Frontal cortex (tissue), 4 donors: ENCODE measurements around the gene SCP2. TPM values are rescaled to one million over a fixed set of nuclear protein-coding genes. Genes with fewer than 3 reads are reported as not detected.

ENCODE experiments used
- DNase-seq, 2 donors: peaks; one replicate each; pipeline ENCODE4 v3.0.0; 2012; ENCODE audit warnings: low spot score in 2 of 2
- FAIRE-seq: peaks from 2 replicates; lab custom pipeline; 2012; peaks lifted over from hg19 to GRCh38; lab: Jason Lieb, UNC
- total RNA-seq: library from RNA; depleted of rRNA; stranded (reverse); fragments of >200 nt; gene quantifications from one replicate; pipeline ENCODE4 v1.2.3, GENCODE V29; 2014
- donor health status: control.
- donor health status: control.
- donor health status: control.

The SCP2 gene
- total RNA-seq, 1 donor from 2014 or later: 57.5 TPM

DNA sequence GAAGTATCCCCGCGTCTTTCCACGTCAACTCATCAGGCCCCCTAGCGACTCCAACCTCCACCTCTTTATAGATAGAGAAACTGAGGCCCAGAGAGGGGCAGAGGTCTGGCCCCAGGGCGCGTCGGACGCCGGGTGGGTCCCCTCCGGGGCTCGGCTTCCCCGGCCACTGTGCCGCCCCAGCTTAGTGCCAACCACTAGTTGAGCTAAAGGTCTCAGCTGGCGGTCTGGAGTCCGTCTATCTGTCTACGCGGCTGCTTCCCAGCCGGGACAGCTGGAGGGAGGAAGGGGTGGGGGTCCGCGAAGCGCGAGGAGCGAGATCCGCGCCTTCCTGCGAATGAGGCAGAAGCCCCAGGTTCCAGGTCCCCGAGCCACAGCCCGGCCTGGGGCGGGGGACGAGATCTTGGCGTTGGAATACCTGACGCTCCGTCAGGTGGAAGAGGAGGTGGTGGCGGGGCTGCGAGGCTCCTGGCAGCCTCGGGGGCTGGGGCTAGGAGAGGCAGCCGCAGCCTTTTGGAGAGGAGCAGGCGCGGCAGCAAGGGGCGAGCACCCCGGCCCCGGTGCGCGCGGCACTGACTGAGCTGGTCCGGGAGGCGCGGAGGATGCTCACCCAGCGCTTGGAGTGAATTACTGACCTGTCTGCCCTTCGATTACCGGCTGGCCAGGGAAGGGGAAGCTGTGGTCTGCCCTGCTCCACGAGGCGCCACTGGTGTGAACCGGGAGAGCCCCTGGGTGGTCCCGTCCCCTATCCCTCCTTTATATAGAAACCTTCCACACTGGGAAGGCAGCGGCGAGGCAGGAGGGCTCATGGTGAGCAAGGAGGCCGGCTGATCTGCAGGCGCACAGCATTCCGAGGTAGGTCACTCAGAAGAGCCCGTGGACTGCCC, 135.9 kb downstream of the SCP2 start:
- DNase-seq (no peak), FAIRE-seq (no peak)

DNA sequence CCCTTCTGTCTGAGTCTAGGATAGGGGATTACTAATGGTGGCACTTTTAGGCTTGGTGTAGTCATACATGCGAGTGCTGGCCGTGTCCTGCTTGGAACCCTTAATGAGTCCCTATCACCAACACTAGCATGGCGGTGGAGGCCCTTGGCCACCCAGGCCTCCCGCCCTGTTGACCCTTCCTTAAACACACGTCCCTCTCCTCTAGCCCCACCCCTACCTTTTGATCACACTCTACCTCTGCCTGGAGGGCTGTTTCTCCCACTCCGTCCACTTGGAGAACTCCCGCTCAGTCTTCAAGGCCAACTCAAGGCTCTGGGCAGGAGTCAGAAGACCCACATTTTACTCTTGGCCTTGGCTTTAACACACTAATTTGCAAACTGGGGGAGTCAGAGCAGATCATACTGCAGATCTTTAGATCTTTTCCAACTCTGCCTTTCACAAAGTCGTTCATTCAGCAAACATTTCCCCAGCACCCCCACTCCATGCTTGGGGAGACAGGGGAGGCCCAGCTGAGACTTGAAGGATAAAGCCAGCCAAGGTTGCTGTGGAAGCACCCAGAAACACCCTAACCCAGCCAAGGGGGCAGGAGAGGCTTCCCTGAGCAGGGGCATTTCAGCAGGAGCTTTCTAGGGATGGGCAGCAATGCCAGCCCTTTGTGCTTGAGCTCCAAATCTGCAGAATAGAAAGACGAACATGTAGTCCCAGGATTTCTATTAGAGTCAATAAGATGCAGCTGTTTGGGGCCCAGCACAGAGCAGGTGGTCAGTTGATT, 136.9 kb downstream of the SCP2 start:
- FAIRE-seq (no peak), DNase-seq (no peak)

DNA sequence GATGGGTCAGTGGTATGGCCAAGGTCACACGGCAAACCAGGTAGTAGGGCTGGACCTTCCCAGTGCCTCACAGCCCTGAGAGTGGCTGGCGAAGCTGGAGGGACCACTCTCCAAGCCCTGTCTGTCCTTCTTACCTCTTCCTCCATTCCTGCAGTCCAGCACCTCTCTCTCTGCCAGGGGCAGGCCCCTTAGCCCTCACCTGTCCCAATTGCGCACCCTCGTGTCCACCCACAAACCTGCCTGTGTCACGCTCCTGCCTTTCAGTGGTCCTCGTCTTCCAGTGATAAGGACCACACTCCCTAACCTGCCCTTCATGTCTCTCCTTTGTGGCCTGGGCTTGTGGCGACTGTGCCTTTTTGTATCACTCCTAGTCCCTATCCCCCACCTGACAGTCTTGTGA, 138.3 kb downstream of the SCP2 start:
- DNase-seq (no peak), FAIRE-seq (no peak)

DNA sequence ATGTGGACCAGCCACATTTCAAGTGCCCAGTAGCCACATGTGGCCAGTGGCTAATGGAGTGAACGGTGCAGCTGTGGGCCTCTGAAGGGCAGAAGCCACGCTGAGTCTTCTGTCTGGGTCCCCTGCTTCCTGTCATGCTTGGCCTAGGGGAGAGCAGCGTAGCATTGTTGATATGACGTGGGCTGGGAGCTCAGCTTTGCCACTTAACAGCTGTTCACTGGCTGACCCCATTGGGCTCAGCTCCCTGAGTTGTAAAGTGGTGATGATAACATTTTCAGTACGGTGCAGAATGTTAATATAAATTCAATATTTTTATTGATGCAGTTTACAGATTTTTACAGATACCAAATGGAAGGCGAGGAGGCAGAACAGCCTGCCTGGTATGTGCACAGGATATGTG, 139.4 kb downstream of the SCP2 start:
- FAIRE-seq (no peak), DNase-seq (no peak)

DNA sequence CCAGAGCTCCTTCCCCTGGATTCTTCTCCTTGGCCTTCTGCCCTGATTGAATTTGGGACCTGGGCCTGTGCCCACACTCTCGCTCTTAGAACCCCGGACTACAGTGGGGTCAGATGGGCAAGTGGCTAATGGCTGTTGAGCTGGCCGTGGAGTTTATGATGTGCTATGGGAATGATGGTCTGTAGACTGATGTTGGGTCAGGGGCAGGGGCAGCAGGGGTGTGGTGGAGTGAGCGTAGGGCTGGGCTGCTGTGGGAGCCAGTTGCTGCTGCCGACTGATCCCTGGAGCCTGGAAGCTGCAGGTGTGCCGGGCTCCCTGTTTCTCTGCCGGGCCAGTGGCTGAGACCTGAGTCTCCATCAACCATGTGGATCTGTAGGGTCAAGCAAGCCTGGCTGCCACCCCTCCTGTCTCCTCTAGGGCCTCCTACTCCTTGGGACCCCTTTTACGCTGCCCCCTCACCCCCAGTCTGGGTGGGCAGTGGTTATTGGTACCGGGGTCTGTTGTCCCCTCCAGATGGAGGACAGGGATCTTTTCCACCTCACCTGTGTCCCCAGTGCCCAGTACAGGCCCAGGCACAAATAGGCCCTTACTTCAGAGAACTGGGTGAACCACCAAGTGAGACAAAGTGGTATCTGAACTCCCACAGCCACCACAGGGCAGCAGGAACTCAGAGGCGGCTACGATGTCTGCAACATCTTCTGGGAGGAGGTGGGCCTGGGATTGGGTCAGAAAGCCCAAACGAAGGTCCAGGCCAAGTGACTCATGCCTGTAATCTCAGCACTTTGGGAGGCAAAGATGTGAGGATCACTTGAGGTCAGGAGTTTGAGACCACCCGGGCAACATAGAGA, 140.0 kb downstream of the SCP2 start:
- FAIRE-seq: no peak
- DNase-seq: no peak

DNA sequence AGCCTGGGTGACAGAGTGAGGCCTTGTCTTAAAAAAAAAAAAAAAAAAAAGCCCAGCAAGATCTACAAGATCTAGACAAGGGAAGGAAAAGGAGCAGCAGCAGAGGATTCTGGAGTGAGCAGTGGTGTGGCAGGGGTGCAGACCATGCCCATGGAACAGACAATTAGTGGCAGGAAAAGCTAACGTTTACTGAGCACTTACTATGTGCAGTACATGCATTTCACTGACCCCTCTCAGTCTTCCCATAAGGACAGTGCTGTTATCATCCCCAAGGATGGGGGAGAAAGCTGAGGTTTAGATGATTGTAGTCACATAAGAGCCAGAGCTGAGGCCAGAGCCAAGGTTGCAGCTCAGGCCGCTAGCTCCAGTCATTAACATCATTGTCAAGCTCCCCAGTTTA, 140.8 kb downstream of the SCP2 start:
- no peak for DNase-seq
- no peak for FAIRE-seq

DNA sequence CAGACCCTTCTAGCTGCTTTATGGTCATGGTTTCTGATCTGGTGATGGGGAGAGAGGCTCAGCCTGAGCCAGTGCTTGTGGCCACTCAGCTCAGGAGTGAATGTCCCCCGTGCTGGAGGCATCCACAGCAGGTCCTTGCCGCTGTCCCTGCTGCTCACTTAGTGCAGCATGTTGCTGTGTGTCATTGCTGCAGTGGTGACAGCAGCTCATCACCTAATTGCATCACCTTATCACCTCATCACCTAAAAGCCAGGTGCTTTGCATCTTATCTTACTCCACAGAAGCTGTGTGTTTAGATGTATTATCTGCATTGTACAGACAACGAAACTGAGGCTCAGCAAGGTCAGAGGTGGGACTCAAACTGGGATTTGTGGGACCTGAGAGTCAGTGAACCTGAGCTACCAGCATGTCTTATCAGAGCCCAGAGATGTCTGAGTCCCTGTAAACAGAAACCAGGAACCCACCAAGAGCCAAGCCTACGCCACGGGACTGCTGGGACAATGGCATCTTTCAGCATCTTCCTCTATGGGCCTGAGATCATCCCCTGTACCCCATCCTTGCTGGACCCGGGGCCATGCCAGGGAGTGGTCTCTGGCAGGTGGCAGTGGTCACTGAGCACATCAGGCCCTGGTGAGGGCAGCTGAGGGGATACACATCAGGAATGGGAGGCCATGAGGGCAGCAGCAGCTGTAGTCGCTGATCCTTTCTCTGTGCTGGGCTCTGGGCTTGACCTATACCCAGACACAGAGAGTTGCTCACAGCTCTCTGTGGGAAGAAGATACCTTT, 141.4 kb downstream of the SCP2 start:
- FAIRE-seq (no peak), DNase-seq (no peak)

DNA sequence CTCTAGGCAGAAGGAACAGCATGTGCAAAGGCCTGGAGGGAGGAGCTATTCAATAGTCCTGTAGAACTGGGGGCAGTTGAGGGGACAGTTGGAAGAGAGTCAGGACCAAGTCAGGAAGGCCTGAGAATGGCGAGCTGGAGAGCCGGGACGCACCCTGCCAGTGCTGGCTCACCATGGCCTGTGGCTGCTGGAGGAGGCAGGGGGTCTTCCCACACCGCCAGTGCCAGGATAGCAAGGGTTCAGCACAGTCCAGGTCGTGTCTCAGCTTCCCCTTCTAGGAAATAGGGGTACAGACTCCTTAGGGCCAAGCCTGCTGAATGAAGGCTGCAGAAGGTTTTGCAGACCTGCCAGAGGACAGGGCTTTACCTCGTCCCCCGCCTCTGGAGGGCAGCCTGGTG, 142.2 kb downstream of the SCP2 start:
- no peak for DNase-seq
- no peak for FAIRE-seq

DNA sequence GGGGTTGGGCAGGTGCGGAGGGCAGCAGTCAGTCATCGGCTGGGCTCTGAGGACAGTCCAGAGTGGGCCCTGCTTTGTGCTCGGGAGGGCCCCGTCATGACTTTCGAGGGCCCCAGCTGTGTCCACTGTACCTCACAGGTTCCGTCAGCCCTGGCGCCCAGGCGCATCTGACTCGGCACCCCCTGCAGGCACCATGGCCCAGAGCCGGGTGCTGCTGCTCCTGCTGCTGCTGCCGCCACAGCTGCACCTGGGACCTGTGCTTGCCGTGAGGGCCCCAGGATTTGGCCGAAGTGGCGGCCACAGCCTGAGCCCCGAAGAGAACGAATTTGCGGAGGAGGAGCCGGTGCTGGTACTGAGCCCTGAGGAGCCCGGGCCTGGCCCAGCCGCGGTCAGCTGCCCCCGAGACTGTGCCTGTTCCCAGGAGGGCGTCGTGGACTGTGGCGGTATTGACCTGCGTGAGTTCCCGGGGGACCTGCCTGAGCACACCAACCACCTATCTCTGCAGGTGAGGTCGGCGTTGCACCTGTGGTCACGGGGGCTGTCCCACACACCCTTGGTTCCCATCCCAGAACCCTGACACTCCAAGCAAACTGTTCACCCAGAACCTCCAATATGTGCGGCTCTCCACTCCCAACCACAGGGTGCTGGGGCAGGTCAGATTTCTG, 142.7 kb downstream of the SCP2 start:
- DNase-seq (no peak), FAIRE-seq (no peak)

DNA sequence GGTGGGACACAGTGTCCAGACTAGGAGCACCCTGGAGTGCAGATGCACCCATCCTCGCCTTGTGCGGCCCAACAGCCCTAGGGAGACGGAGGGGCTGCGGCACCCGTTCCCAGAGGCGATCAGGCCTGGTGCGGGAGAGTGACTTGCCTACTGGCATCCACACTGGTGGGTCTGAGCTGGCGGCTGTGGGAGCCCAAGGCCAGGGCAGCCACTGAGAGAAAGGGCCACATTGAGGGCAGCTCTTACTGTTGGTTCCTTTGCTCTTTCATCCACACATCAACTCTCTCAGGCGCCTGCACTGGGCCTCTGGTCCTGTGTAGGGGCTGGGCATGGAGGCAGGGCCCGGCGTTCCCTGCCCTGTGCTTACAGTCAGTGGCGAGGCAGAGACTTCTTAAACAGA, 143.5 kb downstream of the SCP2 start:
- FAIRE-seq (no peak), DNase-seq (no peak)

DNA sequence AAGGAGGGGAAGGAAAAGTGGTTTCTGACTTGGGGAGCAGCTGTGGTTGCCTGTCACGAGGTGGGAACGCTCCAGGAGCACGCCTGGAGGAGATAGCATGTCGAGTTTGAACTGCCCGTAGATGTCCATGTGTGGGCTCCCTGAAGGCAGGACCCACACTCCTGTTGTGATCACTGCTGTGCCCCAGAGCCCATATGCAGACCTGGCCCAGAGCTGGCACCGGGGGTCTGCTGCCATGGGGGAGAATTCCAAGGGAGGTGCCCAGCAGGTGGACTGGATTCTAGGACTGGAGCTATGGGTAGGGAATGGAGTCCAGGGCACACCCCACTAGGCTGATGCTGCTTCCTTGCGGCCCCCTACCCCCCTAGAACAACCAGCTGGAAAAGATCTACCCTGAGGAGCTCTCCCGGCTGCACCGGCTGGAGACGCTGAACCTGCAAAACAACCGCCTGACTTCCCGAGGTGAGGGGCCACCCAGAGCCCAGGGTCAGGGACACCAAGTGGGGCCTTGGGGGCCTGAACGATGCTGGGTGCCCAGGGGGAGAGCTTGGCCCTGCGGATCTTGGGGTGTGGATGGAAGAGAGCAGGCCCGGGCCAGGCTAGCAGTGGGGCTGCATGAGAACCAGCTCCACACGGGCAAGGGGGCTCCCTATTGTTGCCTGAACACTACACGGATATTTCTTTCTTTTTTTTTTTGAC, 144.2 kb downstream of the SCP2 start:
- FAIRE-seq (no peak), DNase-seq (no peak)

DNA sequence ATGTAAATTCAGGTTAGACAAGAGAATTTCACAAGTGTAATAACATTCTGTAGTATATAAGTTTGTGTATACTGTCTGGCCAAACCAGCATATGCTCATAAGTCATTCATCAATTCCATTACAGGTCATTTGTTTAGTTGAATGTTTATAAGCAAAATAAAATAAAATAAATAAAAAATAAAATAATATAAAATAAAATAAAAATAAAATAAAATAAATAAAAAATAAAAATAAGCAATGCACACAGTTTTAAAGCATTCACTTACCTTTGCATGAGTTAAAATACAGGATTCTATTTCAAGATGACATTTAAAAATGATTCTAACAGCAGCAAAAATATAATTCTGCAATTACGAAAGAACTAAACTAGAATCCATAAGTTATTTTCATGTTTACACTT, 144.8 kb downstream of the SCP2 start:
- DNase-seq: no peak
- peak; percentile 85 for FAIRE-seq

DNA sequence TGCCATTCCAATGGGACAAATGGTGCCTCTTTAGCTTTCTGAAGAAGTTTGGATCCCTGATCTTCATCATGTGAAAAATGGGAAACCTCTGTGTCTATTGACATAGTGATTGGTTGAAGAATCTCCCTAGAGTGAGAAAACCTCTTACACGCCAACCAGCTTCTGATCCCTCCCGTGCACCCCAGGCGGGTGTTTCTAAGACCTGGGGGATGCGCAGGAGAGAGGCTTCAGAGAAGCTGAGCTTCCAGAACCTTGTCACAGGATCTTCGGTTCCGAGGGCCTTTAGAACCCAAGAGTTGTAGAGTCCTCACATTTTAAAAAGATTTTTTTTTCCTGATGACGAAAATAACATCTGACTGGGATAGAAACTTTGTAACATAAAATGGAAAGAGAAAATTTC, 146.2 kb downstream of the SCP2 start:
- no peak for DNase-seq
- FAIRE-seq: no peak

DNA sequence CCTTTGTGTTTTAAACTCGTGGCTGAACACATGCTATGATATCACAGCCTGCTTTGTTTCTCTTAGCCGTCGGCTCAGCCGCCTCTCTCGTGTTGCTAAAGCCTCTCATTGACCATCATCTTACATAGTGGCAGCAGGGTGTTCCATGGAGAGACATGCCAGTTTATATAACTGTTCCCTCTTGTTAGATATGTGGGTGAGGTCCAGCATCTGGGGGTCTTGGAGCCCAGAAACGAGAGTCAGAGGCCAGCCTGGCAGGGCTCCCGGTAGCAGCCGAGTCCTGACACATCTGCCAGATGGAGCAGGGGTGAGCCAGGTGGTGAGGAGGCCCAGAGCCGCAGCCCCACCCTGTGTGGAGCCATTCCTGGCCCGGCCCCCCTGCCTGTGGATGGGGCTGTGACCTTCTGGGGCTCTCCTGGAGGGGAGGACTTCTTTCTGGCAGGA, 146.8 kb downstream of the SCP2 start:
- FAIRE-seq: no peak
- no peak for DNase-seq

DNA sequence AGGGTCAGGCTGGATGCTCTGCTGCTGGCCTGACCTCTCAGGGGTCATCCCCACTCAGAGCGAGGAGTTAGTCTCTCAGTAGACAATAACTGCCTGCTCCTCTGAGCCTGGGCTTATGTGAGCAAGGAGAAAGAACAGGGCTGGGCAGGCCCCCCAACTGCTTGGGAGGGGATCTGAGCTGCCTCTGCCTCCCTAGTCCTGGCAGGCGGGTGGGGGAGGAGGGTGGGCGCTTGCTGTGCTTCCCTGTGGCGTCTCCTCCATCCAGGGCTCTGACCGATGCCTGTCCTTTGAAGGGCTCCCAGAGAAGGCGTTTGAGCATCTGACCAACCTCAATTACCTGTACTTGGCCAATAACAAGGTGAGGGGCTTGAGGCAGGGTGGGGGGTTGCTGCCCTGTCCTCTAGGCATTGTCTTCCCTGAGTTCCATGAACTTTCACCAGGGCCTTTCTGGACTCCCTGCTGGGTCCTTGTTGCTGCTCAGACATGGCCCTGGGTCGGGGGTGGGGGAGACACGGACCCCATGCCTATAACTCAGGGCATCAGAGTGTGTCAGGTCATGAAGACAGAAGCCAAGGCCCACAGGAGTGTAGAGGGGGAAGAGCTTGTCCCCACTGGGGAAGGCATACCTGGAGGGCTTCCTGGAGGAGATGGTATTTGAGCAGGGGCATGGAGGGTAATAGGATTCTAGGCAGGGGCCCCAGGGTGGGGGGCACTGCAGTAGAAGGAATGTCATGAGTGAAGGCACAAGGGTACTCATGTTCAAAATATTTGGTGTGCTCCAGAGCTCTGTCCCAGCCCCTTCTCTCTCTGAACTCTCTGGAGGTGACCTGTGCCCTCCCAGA, 147.5 kb downstream of the SCP2 start:
- DNase-seq (no peak), FAIRE-seq (no peak)

DNA sequence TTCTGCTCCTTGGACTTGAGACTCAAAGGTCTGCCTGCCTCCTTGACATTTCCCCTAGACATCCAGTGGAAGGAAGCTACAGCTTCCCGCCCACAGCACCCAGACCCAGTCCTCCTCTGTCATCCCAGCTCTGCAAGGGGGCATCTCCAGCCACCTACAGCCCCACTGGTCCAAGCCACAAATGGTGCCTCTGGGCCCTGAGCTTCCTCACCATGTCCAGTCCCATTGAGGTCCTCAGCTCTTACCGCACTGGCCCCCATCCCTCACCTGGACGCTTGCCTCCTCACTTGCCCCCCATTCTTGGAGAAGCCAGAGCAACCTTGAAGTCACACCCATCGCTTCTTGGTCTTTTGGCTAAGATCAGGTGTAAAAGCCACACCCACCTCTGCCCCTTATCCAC, 148.1 kb downstream of the SCP2 start:
- DNase-seq: no peak
- no peak for FAIRE-seq

DNA sequence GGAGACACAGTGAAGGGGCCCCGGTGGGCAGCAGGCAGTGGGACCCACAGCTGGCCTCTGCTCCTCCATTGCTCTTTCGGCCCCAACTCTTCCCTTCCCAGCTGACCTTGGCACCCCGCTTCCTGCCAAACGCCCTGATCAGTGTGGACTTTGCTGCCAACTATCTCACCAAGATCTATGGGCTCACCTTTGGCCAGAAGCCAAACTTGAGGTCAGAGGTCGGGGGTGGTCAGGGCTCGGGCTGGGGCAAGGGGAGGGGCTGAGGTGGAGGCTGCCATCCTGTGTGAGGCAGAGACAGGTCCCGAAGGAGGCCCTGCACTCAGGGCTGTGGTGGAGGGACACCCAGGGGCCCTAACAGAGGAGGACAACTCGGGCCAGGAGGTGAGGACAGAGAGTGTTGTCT, 148.7 kb downstream of the SCP2 start:
- FAIRE-seq (no peak), DNase-seq (no peak)

DNA sequence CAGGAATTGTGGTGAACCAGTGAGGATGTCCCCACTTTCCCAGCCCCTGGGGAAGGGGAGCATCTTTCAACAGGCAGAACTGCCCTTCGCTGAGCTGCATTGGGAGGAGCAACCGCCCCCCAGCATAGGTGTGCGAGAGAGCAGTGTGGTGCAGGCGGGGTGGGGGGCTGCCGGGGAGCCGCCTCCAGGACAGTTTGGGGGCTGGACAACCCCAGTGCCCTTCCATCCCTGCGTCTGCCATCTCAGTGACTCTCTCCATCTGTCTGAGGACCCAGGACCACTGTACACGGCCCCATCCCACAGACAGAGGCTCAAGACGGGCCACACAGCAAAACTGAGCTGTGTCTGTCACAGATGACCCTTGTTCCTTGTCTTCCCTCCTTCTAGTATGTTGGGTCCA, 149.1 kb downstream of the SCP2 start:
- no peak for FAIRE-seq
- DNase-seq: no peak
